GM23338 (cell line): Measurements from ENCODE around the gene ADGRG1. TPM values are rescaled to one million over a fixed set of nuclear protein-coding genes. Genes with fewer than 3 reads are reported as not detected.

Experiments used
- ATAC-seq: fragments of 200-7000 bp; cut with Tn5 transposase; 3 replicates; pipeline ENCODE4 v1.9.1; 2020
- DNase-seq: peaks from one replicate; pipeline ENCODE4 v3.0.0-alpha.2; 2015; ENCODE audit warnings: low spot score
- H2AFZ ChIP-seq: fragments of 200-600 bp; sonication (generic); 2 replicates; pipeline ENCODE4 v1.8.0; 2016; ENCODE audit warnings: antibody characterized with exemption, mild to moderate bottlenecking, moderate library complexity
- H3F3A ChIP-seq: fragments of 200-600 bp; sonication (generic); replicated peaks from 2 replicates; pipeline ENCODE4 v1.8.0; 2017; ENCODE audit warnings: antibody characterized with exemption, mixed run types, low read depth
- H3K27ac ChIP-seq: fragments of 200-600 bp; sonication (generic); 2 replicates; pipeline ENCODE4 v1.6.1; 2016; ENCODE audit warnings: low read depth
- H3K27me3 ChIP-seq: fragments of 200-600 bp; sonication (generic); 2 replicates; pipeline ENCODE4 v1.8.0; 2016; ENCODE audit warnings: mild to moderate bottlenecking, mixed run types, moderate library complexity; ENCODE audit not compliant: insufficient read depth
- H3K36me3 ChIP-seq: fragments of 200-600 bp; sonication (generic); 2 replicates; pipeline ENCODE4 v1.8.0; 2016; ENCODE audit warnings: mild to moderate bottlenecking; ENCODE audit not compliant: insufficient read depth
- H3K4me1 ChIP-seq: fragments of 200-600 bp; sonication (generic); 2 replicates; pipeline ENCODE4 v1.8.0; 2016; ENCODE audit warnings: mild to moderate bottlenecking, moderate library complexity; ENCODE audit not compliant: insufficient read depth
- H3K4me2 ChIP-seq: fragments of 200-600 bp; sonication (generic); 2 replicates; pipeline ENCODE4 v1.7.1; 2017; ENCODE audit warnings: mixed run types
- H3K4me3 ChIP-seq: fragments of 200-600 bp; sonication (generic); 2 replicates; pipeline ENCODE4 v1.6.1; 2016; ENCODE audit warnings: mixed run types
- H3K79me2 ChIP-seq: fragments of 200-600 bp; sonication (generic); replicated peaks from 2 replicates; pipeline ENCODE4 v1.8.0; 2017; ENCODE audit warnings: mild to moderate bottlenecking; ENCODE audit not compliant: insufficient read depth
- H3K9me2 ChIP-seq: fragments of 200-600 bp; sonication (generic); 2 replicates; pipeline ENCODE4 v1.8.0; 2017; ENCODE audit not compliant: insufficient read depth
- H4K20me1 ChIP-seq: fragments of 200-600 bp; sonication (generic); replicated peaks from 2 replicates; pipeline ENCODE4 v1.8.0; 2017; ENCODE audit warnings: mild to moderate bottlenecking; ENCODE audit not compliant: insufficient read depth
- H3K27ac Mint-ChIP-seq: 2 replicates; pipeline ENCODE4 v1.8.0; 2020; ENCODE audit warnings: inconsistent platforms, mild to moderate bottlenecking, moderate library complexity, mixed read lengths
- H3K27me3 Mint-ChIP-seq: 3 replicates; pipeline ENCODE4 v1.8.0; 2022; ENCODE audit warnings: low read depth, mild to moderate bottlenecking, moderate library complexity, mixed read lengths, inconsistent platforms; ENCODE audit not compliant: insufficient read depth, poor library complexity
- H3K36me3 Mint-ChIP-seq: 3 replicates; pipeline ENCODE4 v1.8.0; 2021; ENCODE audit warnings: low read depth, mild to moderate bottlenecking, inconsistent platforms, moderate library complexity, mixed read lengths
- H3K4me1 Mint-ChIP-seq: 3 replicates; pipeline ENCODE4 v1.8.0; 2020; ENCODE audit warnings: mild to moderate bottlenecking, inconsistent platforms, mixed read lengths
- H3K4me3 Mint-ChIP-seq: 3 replicates; pipeline ENCODE4 v1.8.0; 2021; ENCODE audit warnings: moderate library complexity, mild to moderate bottlenecking, inconsistent platforms, mixed read lengths
- H3K9me3 Mint-ChIP-seq: 3 replicates; pipeline ENCODE4 v1.8.0; 2020; ENCODE audit warnings: moderate library complexity, mild to moderate bottlenecking, inconsistent platforms, mixed read lengths
- EZH2 ChIP-seq: fragments of 200-600 bp; sonication (generic); IDR thresholded peaks from one replicate; pipeline ENCODE4 v1.8.0; 2017; ENCODE audit warnings: antibody characterized with exemption, mild to moderate bottlenecking, low read depth; ENCODE audit not compliant: unreplicated experiment
- EZH2phosphoT487 ChIP-seq: fragments of 200-600 bp; sonication (generic); IDR thresholded peaks from one replicate; pipeline ENCODE4 v1.8.1; 2018; ENCODE audit warnings: antibody characterized with exemption; ENCODE audit not compliant: unreplicated experiment
- NANOG ChIP-seq: IDR thresholded peaks from 2 replicates; pipeline ENCODE4 v1.6.1; 2016; ENCODE audit warnings: antibody characterized with exemption, borderline replicate concordance
- POLR2AphosphoS5 ChIP-seq: IDR thresholded peaks from 2 replicates; pipeline ENCODE4 v1.6.1; 2016; ENCODE audit warnings: antibody characterized with exemption, low read depth
- STAT1 ChIP-seq: IDR thresholded peaks from one replicate; pipeline ENCODE4 v1.6.1; 2016; ENCODE audit warnings: antibody characterized with exemption; ENCODE audit not compliant: unreplicated experiment
- ZNF114 ChIP-seq: fragments of 250-450 bp; sonication (Bioruptor Pico); IDR thresholded peaks from 2 replicates; pipeline ENCODE4 v1.5.0; 2020; ENCODE audit warnings: mild to moderate bottlenecking, moderate library complexity
- polyA plus RNA-seq: library from polyadenylated mRNA; unstranded; fragments of >200 nt; fragmentation: Nextera tagmentation; extraction: Ambion mirVana; gene quantifications from 2 replicates; pipeline ENCODE4 v1.2.1, GENCODE V29; 2016
- total RNA-seq: library from RNA; depleted of rRNA; stranded (reverse); fragments of >200 nt; shearing (Covaris generic); gene quantifications from 2 replicates; pipeline ENCODE4 v1.2.3, GENCODE V29; 2014
- TF ChIP-seq, protein P1 (sequence below), 2 experiments: fragments of 200-600 bp in 1 of 2; sonication (generic) in 1 of 2; conservative IDR thresholded peaks; 2 replicates each; pipeline versions ENCODE4 v1.5.1 to v1.6.1; 2016 to 2017; ENCODE audit warnings: antibody characterized with exemption in 2 of 2, low read depth in 2 of 2, mild to moderate bottlenecking in 2 of 2, moderate library complexity in 1 of 2
- TF ChIP-seq, protein P2 (sequence below): IDR thresholded peaks from one replicate; pipeline ENCODE4 v1.6.1; 2018; ENCODE audit warnings: antibody characterized with exemption; ENCODE audit not compliant: unreplicated experiment
- TF ChIP-seq, protein P3 (sequence below): fragments of 250-450 bp; sonication (Bioruptor Pico); IDR thresholded peaks from 2 replicates; pipeline ENCODE4 v1.5.0; 2020; ENCODE audit warnings: mild to moderate bottlenecking, moderate library complexity
- TF ChIP-seq, protein P4 (sequence below): IDR thresholded peaks from 2 replicates; pipeline ENCODE4 v1.6.1; 2016; ENCODE audit warnings: antibody characterized with exemption

Gene ADGRG1
- total and polyA plus RNA-seq, 2 experiments from 2014 or later = 0.14 to 0.47 TPM

DNA sequence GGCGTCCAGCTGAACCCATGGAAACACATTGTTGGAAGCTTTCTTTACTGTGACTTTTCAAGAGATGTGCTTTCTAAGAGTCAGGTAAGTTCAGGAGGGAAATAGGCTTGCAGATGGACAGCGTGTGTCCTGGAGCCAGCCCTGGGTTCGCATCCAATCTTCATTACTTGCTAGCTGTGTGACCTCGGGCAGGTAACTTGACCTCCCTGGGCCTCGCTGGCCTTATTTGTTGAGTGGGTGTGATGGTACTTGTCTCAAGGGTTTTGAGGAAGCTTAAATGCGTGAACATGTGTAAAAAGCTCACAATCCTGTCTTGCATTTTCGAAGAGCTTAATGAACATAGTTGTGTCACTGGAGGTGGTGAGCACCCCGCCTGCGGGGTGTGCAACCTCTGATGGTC is 11.8 kb downstream of the ADGRG1 start:
- H3F3A ChIP-seq = no peaks in the 10 kb centered on the region
- H3K4me3 Mint-ChIP-seq = no peak overlapping the region
- no peak overlapping the region for H3K4me3 ChIP-seq
- no peaks in the 10 kb centered on the region for H3K9me3 Mint-ChIP-seq
- no peaks in the 10 kb centered on the region for H3K36me3 ChIP-seq
- no peak overlapping the region for H3K27ac Mint-ChIP-seq
- H3K79me2 ChIP-seq = no peaks in the 10 kb centered on the region
- DNase-seq (no peak), ATAC-seq (no peak)
- no peaks in the 10 kb centered on the region for H3K36me3 Mint-ChIP-seq
- TF ChIP-seq, protein P1, sequence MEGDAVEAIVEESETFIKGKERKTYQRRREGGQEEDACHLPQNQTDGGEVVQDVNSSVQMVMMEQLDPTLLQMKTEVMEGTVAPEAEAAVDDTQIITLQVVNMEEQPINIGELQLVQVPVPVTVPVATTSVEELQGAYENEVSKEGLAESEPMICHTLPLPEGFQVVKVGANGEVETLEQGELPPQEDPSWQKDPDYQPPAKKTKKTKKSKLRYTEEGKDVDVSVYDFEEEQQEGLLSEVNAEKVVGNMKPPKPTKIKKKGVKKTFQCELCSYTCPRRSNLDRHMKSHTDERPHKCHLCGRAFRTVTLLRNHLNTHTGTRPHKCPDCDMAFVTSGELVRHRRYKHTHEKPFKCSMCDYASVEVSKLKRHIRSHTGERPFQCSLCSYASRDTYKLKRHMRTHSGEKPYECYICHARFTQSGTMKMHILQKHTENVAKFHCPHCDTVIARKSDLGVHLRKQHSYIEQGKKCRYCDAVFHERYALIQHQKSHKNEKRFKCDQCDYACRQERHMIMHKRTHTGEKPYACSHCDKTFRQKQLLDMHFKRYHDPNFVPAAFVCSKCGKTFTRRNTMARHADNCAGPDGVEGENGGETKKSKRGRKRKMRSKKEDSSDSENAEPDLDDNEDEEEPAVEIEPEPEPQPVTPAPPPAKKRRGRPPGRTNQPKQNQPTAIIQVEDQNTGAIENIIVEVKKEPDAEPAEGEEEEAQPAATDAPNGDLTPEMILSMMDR (conservative IDR thresholded peaks at IDR 0.05; ENCODE audit: low read depth in 2 of 2) = no peak
- TF ChIP-seq, protein P2, sequence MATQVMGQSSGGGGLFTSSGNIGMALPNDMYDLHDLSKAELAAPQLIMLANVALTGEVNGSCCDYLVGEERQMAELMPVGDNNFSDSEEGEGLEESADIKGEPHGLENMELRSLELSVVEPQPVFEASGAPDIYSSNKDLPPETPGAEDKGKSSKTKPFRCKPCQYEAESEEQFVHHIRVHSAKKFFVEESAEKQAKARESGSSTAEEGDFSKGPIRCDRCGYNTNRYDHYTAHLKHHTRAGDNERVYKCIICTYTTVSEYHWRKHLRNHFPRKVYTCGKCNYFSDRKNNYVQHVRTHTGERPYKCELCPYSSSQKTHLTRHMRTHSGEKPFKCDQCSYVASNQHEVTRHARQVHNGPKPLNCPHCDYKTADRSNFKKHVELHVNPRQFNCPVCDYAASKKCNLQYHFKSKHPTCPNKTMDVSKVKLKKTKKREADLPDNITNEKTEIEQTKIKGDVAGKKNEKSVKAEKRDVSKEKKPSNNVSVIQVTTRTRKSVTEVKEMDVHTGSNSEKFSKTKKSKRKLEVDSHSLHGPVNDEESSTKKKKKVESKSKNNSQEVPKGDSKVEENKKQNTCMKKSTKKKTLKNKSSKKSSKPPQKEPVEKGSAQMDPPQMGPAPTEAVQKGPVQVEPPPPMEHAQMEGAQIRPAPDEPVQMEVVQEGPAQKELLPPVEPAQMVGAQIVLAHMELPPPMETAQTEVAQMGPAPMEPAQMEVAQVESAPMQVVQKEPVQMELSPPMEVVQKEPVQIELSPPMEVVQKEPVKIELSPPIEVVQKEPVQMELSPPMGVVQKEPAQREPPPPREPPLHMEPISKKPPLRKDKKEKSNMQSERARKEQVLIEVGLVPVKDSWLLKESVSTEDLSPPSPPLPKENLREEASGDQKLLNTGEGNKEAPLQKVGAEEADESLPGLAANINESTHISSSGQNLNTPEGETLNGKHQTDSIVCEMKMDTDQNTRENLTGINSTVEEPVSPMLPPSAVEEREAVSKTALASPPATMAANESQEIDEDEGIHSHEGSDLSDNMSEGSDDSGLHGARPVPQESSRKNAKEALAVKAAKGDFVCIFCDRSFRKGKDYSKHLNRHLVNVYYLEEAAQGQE = no peak
- TF ChIP-seq, protein P3, sequence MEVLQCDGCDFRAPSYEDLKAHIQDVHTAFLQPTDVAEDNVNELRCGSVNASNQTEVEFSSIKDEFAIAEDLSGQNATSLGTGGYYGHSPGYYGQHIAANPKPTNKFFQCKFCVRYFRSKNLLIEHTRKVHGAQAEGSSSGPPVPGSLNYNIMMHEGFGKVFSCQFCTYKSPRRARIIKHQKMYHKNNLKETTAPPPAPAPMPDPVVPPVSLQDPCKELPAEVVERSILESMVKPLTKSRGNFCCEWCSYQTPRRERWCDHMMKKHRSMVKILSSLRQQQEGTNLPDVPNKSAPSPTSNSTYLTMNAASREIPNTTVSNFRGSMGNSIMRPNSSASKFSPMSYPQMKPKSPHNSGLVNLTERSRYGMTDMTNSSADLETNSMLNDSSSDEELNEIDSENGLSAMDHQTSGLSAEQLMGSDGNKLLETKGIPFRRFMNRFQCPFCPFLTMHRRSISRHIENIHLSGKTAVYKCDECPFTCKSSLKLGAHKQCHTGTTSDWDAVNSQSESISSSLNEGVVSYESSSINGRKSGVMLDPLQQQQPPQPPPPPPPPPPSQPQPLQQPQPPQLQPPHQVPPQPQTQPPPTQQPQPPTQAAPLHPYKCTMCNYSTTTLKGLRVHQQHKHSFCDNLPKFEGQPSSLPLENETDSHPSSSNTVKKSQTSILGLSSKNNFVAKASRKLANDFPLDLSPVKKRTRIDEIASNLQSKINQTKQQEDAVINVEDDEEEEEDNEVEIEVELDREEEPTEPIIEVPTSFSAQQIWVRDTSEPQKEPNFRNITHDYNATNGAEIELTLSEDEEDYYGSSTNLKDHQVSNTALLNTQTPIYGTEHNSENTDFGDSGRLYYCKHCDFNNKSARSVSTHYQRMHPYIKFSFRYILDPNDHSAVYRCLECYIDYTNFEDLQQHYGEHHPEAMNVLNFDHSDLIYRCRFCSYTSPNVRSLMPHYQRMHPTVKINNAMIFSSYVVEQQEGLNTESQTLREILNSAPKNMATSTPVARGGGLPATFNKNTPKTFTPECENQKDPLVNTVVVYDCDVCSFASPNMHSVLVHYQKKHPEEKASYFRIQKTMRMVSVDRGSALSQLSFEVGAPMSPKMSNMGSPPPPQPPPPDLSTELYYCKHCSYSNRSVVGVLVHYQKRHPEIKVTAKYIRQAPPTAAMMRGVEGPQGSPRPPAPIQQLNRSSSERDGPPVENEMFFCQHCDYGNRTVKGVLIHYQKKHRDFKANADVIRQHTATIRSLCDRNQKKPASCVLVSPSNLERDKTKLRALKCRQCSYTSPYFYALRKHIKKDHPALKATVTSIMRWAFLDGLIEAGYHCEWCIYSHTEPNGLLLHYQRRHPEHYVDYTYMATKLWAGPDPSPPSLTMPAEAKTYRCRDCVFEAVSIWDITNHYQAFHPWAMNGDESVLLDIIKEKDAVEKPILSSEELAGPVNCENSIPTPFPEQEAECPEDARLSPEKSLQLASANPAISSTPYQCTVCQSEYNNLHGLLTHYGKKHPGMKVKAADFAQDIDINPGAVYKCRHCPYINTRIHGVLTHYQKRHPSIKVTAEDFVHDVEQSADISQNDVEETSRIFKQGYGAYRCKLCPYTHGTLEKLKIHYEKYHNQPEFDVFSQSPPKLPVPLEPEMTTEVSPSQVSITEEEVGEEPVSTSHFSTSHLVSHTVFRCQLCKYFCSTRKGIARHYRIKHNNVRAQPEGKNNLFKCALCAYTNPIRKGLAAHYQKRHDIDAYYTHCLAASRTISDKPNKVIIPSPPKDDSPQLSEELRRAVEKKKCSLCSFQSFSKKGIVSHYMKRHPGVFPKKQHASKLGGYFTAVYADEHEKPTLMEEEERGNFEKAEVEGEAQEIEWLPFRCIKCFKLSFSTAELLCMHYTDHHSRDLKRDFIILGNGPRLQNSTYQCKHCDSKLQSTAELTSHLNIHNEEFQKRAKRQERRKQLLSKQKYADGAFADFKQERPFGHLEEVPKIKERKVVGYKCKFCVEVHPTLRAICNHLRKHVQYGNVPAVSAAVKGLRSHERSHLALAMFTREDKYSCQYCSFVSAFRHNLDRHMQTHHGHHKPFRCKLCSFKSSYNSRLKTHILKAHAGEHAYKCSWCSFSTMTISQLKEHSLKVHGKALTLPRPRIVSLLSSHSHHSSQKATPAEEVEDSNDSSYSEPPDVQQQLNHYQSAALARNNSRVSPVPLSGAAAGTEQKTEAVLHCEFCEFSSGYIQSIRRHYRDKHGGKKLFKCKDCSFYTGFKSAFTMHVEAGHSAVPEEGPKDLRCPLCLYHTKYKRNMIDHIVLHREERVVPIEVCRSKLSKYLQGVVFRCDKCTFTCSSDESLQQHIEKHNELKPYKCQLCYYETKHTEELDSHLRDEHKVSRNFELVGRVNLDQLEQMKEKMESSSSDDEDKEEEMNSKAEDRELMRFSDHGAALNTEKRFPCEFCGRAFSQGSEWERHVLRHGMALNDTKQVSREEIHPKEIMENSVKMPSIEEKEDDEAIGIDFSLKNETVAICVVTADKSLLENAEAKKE (CRISPR knock-in tag) = no peak
- TF ChIP-seq NANOG = no peak
- no peak for TF ChIP-seq POLR2AphosphoS5
- no peak for TF ChIP-seq ZNF114 (CRISPR knock-in tag)
- no peak for TF ChIP-seq STAT1
- no peak for TF ChIP-seq EZH2
- TF ChIP-seq, protein P4, sequence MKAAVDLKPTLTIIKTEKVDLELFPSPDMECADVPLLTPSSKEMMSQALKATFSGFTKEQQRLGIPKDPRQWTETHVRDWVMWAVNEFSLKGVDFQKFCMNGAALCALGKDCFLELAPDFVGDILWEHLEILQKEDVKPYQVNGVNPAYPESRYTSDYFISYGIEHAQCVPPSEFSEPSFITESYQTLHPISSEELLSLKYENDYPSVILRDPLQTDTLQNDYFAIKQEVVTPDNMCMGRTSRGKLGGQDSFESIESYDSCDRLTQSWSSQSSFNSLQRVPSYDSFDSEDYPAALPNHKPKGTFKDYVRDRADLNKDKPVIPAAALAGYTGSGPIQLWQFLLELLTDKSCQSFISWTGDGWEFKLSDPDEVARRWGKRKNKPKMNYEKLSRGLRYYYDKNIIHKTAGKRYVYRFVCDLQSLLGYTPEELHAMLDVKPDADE = no peak
- no peak for TF ChIP-seq EZH2phosphoT487
- no peaks in the 10 kb centered on the region; the same call in 1 of the 2 replicates for H4K20me1 ChIP-seq
- peaks cover 16% of the 10 kb centered on the region for H3K27me3 Mint-ChIP-seq
- H3K4me1 Mint-ChIP-seq = peaks cover 8% of the 10 kb centered on the region; the same call in 2 of the 3 replicates
- no peak overlapping the region for H2AFZ ChIP-seq
- H3K4me2 ChIP-seq = no peak overlapping the region
- no peaks in the 10 kb centered on the region for H3K9me2 ChIP-seq
- H3K27ac ChIP-seq = no peak overlapping the region
- H3K27me3 ChIP-seq = no peaks in the 10 kb centered on the region
- H3K4me1 ChIP-seq = no peaks in the 10 kb centered on the region; the same call in 1 of the 2 replicates
